ENCODE measurements around the gene SLC4A9.

The SLC4A9 gene

GRCh38 chr5:140322751-140323731 lies 37.0 kb upstream of the SLC4A9 start:
- no peak for FAIRE-seq
- TF ChIP-seq POU2F2 (IDR thresholded peaks at IDR 0.05; ENCODE audit: low read depth, low read length) (no peak), PAX5 (IDR thresholded peaks at IDR 0.05; ENCODE audit: insufficient read depth, low read length, severe bottlenecking) (no peak), POLR2AphosphoS5 (IDR thresholded peaks at IDR 0.05; ENCODE audit: low read depth, low read length) (no peak), SPI1 (IDR thresholded peaks at IDR 0.05; ENCODE audit: low read depth, low read length) (no peak), TAF1 (IDR thresholded peaks at IDR 0.05; ENCODE audit: low read depth, low read length) (no peak), POLR2A (IDR thresholded peaks at IDR 0.05; ENCODE audit: low read depth, low read length) (no peak)
- no peak for DNase-seq (ENCODE audit: insufficient read length, low spot score)

DNA sequence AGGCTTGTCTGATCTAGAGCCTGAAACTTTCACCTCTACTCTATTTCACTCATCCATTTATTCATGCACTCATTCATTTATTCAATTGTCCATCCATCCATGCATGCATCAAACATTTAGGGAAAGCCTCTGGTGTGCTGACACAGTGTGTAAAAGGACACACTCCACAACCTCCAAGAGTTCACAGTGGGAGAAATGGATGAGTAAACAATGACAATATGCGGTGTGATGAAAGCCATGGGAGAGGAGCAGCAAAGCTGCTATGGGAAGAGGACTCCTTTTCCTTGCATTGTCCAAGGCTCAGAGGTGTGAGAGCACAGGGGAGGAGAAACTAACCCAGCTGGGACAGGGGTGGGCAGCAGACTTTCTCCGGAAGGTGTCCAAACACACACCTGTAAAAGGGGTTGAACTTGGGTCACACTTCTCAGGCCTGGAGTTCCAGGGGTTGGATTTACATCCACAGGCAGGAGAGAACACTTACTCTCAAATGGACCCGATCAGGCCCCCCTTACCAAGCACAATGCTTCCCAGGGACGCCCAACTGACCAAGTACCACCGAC lies 35.9 kb upstream of the SLC4A9 start:
- FAIRE-seq (no peak), DNase-seq (ENCODE audit: insufficient read length, low spot score) (no peak)
- TF ChIP-seq POLR2A (IDR thresholded peaks at IDR 0.05; ENCODE audit: low read depth, low read length) (no peak), TAF1 (IDR thresholded peaks at IDR 0.05; ENCODE audit: low read depth, low read length) (no peak), SPI1 (IDR thresholded peaks at IDR 0.05; ENCODE audit: low read depth, low read length) (no peak), POU2F2 (IDR thresholded peaks at IDR 0.05; ENCODE audit: low read depth, low read length) (no peak), PAX5 (IDR thresholded peaks at IDR 0.05; ENCODE audit: insufficient read depth, low read length, severe bottlenecking) (no peak), POLR2AphosphoS5 (IDR thresholded peaks at IDR 0.05; ENCODE audit: low read depth, low read length) (no peak)

- no peak for FAIRE-seq
Measured at GRCh38 chr5:140324617-140325241, 35.3 kb upstream of the SLC4A9 start.

GRCh38 chr5:140325486-140325885 lies 34.5 kb upstream of the SLC4A9 start:
- DNase-seq (ENCODE audit: insufficient read length, low spot score), result no peak
- no peak for TF ChIP-seq SPI1 (IDR thresholded peaks at IDR 0.05; ENCODE audit: low read depth, low read length)
- no peak for TF ChIP-seq PAX5 (IDR thresholded peaks at IDR 0.05; ENCODE audit: insufficient read depth, low read length, severe bottlenecking)
- no peak for TF ChIP-seq POU2F2 (IDR thresholded peaks at IDR 0.05; ENCODE audit: low read depth, low read length)
- no peak for TF ChIP-seq TAF1 (IDR thresholded peaks at IDR 0.05; ENCODE audit: low read depth, low read length)
- TF ChIP-seq POLR2A (IDR thresholded peaks at IDR 0.05; ENCODE audit: low read depth, low read length), result no peak
- TF ChIP-seq POLR2AphosphoS5 (IDR thresholded peaks at IDR 0.05; ENCODE audit: low read depth, low read length), result no peak
- FAIRE-seq, result no peak

More at GRCh38 chr5:140324617-140325241, 35.3 kb upstream of the SLC4A9 start:
- no peak for DNase-seq (ENCODE audit: insufficient read length, low spot score)
- TF ChIP-seq POLR2AphosphoS5 (IDR thresholded peaks at IDR 0.05; ENCODE audit: low read depth, low read length) (no peak), SPI1 (IDR thresholded peaks at IDR 0.05; ENCODE audit: low read depth, low read length) (no peak), POLR2A (IDR thresholded peaks at IDR 0.05; ENCODE audit: low read depth, low read length) (no peak), POU2F2 (IDR thresholded peaks at IDR 0.05; ENCODE audit: low read depth, low read length) (no peak), PAX5 (IDR thresholded peaks at IDR 0.05; ENCODE audit: insufficient read depth, low read length, severe bottlenecking) (no peak), TAF1 (IDR thresholded peaks at IDR 0.05; ENCODE audit: low read depth, low read length) (no peak)

DNA sequence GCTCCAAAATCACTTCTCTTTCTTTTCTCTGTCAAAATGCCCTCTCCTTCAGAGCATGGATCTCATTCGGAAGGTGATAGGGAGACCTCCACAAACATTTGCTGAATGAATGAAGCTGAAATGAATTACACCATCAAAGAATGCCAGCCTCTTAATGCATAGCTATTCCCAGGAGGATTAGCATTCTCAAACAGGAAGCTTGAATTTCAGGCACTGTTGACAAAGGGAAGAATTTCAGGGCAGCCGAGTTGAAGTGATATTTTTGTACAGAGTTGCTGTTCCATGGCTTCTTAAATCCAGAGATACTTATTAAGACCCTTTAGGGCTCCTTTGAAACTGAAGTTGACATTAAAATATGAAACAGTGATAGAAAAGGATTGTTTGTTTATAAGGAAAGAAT lies 32.4 kb upstream of the SLC4A9 start:
- no peak for FAIRE-seq
- no peak for DNase-seq (ENCODE audit: insufficient read length, low spot score)
- TF ChIP-seq POU2F2 (IDR thresholded peaks at IDR 0.05; ENCODE audit: low read depth, low read length) (no peak), POLR2AphosphoS5 (IDR thresholded peaks at IDR 0.05; ENCODE audit: low read depth, low read length) (no peak), PAX5 (IDR thresholded peaks at IDR 0.05; ENCODE audit: insufficient read depth, low read length, severe bottlenecking) (no peak), SPI1 (IDR thresholded peaks at IDR 0.05; ENCODE audit: low read depth, low read length) (no peak), TAF1 (IDR thresholded peaks at IDR 0.05; ENCODE audit: low read depth, low read length) (no peak), POLR2A (IDR thresholded peaks at IDR 0.05; ENCODE audit: low read depth, low read length) (no peak)

DNA sequence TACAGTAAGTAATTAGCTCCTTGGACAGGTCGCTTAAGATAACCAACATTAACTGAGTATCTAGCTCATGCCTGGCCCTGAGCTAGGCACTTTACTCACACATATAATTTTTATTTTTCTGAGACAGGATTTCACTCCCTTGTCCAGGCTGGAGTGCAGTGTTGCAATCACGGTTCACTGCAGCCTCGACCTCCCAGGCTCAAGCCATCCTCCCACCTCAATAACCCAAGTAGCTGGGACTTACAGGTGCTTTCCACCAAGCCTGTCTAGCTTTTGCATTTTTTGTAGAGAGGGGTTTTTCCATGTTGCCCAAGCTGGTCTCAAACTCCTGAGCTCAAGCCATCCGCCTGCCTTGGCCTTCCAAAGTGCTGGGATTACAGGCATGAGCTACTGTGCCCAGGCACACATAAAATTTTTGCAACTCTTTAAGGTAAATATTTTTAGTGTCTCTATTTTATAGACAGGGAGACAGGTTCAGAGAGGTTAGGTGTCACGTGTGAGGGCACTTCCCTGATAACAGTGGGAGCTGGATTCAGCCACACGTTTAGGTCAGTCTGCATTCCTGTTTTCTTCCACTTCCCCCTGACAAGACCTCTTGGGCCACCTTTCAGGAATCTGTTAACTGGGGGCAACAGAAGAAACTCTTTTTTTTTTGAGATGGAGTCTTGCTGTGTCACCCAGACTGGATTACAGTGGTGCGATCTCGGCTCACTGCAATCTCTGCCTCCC lies 31.8 kb upstream of the SLC4A9 start:
- DNase-seq (ENCODE audit: insufficient read length, low spot score) (no peak), FAIRE-seq (no peak)
- no peak for TF ChIP-seq PAX5 (IDR thresholded peaks at IDR 0.05; ENCODE audit: insufficient read depth, low read length, severe bottlenecking)
- TF ChIP-seq POLR2A (IDR thresholded peaks at IDR 0.05; ENCODE audit: low read depth, low read length), result no peak
- no peak for TF ChIP-seq TAF1 (IDR thresholded peaks at IDR 0.05; ENCODE audit: low read depth, low read length)
- no peak for TF ChIP-seq SPI1 (IDR thresholded peaks at IDR 0.05; ENCODE audit: low read depth, low read length)
- no peak for TF ChIP-seq POU2F2 (IDR thresholded peaks at IDR 0.05; ENCODE audit: low read depth, low read length)
- TF ChIP-seq POLR2AphosphoS5 (IDR thresholded peaks at IDR 0.05; ENCODE audit: low read depth, low read length), result no peak

GRCh38 chr5:140329739-140330481 lies 30.1 kb upstream of the SLC4A9 start:
- DNase-seq (ENCODE audit: insufficient read length, low spot score) (no peak), FAIRE-seq (no peak)
- TF ChIP-seq TAF1 (IDR thresholded peaks at IDR 0.05; ENCODE audit: low read depth, low read length) (no peak), POLR2A (IDR thresholded peaks at IDR 0.05; ENCODE audit: low read depth, low read length) (no peak), POLR2AphosphoS5 (IDR thresholded peaks at IDR 0.05; ENCODE audit: low read depth, low read length) (no peak), PAX5 (IDR thresholded peaks at IDR 0.05; ENCODE audit: insufficient read depth, low read length, severe bottlenecking) (no peak), POU2F2 (IDR thresholded peaks at IDR 0.05; ENCODE audit: low read depth, low read length) (no peak), SPI1 (IDR thresholded peaks at IDR 0.05; ENCODE audit: low read depth, low read length) (no peak)

DNA sequence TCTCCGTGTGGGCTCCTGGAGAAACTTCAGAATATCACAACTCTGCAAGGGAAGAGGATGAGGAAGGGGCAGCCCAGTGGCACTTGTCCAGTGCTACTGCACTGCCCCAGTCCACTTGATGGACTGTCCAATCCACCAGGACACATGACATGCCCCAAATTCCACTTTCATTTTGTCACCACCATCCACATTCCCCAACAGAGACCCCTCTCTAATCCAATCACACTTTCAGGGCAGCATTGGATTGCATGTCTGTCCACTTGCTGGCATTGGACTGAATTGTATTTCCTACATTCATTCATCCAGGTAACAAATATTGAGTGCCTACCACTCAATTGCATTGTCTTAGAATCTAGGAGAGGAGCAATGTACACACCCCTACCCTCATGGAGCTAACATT lies 28.4 kb upstream of the SLC4A9 start:
- TF ChIP-seq PAX5 (IDR thresholded peaks at IDR 0.05; ENCODE audit: insufficient read depth, low read length, severe bottlenecking), result no peak
- TF ChIP-seq POLR2A (IDR thresholded peaks at IDR 0.05; ENCODE audit: low read depth, low read length), result no peak
- TF ChIP-seq POLR2AphosphoS5 (IDR thresholded peaks at IDR 0.05; ENCODE audit: low read depth, low read length), result no peak
- TF ChIP-seq POU2F2 (IDR thresholded peaks at IDR 0.05; ENCODE audit: low read depth, low read length), result no peak
- no peak for TF ChIP-seq SPI1 (IDR thresholded peaks at IDR 0.05; ENCODE audit: low read depth, low read length)
- no peak for TF ChIP-seq TAF1 (IDR thresholded peaks at IDR 0.05; ENCODE audit: low read depth, low read length)
- DNase-seq (ENCODE audit: insufficient read length, low spot score), result no peak
- FAIRE-seq, result no peak

Data from GM12891 (cell line).